GDM1 (cell line): ENCODE results near the gene PAXX.
"Not testable (repeated sequence)": the region's sequence is repeated elsewhere in the genome, so short reads cannot be mapped to it uniquely, and the experiment has no call there.

Experiments used
- DNase-seq: peaks from one replicate; lab custom pipeline; 2025; lab: John Stamatoyannopoulos, UW

PAXX gene

DNA sequence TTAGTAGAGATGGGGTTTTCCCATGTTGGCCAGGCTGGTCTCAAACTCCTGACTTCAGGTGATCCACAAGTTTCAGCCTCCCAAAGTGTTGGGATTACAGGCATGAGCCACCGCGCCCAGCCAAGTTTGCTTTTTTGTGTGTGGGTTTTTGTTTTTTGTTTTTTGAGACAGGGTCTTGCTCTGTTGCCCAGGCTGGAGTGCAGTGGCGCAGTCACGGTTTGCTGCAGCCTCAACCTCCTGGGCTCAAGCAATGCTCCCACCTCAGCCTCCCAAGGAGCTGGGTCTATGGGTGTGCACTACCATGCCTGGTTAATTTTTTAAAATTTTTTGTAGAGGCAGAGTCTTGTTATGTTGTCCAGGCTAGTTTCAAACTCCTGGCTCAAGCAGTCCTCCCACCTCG is 41.3 kb downstream of the PAXX start:
- not testable (repeated sequence) for DNase-seq

DNA sequence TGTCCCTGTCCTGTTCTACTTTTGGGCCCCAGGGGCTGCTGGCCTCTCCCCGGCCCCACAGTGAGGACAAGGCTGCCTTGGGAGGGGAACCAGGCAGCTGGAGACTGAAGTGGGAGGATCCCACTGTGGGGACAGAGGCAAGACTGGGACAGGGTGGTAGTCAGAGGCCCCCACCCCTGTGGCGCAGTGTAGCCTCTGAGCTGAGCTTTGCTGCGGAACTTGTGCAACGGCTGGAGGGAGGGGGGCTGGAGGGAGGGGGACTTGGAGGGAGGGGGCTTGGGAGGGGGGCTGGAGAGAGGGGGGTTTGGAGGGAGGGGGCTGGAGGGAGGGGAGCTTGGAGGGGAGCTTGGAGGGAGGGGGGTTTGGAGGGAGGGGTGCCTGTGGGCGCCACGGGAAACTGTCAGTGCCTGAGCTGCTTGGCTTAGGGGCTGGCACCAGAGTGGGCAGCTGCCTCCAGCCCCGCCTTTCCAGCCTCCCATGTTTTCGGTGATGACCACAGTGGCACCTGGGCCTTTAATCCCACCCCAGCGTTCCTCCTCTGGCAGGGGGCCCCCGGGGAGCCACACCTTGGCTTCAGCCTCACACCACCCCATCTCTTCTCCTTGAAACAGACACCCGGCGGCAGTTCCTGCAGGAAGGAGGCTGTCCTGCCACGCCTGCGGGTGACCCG is 42.0 kb downstream of the PAXX start:
- peak; percentile 76 for DNase-seq

DNA sequence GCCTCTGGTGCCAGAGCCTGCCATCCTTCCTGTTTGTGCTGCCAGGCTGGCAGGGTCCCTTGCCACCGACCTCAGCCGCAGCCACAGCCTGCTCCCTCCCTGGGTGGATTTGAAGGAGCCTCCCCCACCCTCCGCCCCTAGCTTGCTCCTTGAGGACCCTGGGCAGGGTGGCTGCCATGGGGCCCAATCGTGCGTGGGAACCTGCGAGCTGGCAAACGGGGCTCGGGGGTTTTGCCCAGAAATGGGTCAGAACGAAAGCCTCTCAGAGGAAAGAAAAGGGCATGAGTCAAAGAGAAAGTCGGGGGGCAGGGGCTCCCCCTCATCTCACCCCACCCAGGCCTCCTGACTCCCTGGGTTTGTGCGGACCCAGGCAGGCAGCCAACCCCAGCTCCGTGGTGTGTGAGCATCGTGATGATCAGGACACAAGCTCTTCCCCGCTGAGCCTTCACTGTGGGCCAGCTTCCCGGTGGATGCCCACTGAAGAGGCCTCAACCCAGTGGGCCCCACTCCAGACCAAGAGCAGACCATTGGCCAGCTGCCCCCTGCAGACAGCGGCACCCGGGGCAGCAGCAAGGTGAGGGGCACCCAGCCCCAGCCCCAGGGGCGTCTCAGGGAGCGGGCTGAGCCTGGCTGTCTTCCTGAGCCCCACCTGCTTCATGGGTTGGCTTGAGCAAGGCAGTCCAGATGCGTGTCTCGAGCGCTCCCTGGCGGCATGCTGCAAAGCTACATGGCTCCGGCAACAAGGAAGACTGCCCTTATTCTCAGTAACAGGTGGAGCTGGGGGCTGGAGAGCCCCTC is 42.7 kb downstream of the PAXX start:
- peak; percentile 80 for DNase-seq

DNA sequence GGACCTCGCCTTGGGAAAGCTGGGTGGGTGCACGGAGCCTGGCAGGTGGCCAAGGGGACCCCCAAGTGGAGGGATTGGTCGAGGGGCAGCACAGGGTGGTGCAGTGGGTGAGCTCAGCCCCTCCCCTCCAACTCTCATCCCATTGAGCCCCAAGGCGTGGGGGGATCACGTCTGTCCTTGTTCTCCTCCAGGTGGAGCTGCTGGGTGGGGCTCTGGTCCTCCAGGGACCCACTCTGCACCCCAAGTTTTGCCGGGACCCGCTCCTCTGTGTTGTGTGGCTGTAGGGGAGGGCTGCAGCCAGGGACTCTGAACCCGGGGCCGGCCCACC is 43.2 kb downstream of the PAXX start:
- no peak for DNase-seq

DNA sequence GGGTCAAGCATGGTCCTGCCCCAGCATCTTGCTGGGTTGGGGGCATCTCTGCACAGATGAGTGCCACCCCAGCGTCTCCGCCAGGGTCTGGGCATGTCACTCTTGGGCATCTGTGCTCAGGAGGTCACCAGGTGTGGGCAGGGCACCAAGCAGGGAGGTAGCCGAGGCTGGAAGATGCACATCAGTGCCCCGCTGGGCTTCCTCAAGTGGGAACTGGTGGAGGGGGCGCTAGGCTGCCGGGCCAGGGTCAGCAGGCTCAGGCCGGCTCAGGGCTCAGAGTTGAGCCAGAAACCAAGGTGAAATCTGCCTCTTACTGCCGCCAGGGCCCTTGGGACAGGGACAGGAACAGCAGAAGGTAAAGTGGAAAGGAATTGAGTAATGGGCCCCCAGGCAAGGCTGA is 43.7 kb downstream of the PAXX start:
- no peak for DNase-seq

DNA sequence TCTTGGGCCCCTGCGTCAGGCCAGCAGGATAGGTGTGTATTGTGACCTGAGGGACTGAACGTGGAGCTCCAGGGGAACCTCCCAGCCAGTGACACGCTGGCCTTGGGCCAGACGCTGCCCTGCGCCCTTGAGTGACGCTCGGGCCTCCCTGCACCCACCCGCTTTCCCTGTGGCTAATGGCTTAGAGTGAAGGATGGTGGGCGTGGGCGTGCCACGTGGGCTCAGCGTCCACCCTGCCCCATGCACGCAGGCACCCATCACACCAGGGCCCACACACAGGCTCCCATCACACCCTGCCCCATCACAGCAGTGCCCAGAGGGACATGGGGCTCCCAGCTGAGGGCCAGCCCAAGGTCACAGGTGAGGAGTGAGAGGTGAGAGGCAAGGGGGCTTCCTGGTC is 44.8 kb downstream of the PAXX start:
- no peak for DNase-seq

DNA sequence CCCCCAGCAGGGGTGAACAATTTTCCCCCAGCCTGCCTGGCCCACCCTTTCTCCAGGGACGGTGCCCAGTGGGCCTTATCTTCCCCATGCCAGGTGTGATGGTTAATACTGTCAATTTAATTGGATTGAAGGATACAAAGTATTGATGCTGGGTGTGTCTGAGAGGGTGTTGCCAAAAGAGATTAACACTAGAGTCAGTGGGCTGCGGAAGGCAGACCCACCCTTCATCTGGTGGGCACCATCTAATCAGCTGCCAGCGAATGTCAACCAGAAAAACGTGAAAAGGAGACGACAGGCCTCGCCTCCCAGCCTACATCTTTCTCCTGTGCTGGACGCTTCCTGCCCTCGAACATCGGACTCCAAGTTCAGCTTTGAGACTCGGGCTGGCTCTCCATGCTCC is 45.3 kb downstream of the PAXX start:
- DNase-seq: no peak

DNA sequence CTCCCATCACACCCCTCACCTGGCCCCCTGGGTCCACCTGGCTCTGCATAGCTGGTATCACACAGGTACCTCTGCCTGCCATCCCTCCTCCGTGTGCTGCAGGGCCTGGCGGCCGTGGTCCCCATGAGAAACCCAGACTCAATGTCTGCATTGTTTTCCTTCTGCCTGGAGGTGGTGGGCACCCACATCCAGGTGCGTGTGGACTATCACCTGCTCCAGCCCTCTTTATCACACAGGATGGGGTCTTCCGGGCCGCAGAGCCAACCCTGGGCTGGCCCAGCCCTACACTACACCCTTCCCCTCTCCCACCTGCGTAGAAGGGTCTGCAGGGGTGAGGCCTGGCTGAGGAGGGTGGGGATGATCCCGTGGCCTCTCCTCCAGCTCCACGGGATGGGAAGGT is 46.7 kb downstream of the PAXX start:
- no peak for DNase-seq

DNA sequence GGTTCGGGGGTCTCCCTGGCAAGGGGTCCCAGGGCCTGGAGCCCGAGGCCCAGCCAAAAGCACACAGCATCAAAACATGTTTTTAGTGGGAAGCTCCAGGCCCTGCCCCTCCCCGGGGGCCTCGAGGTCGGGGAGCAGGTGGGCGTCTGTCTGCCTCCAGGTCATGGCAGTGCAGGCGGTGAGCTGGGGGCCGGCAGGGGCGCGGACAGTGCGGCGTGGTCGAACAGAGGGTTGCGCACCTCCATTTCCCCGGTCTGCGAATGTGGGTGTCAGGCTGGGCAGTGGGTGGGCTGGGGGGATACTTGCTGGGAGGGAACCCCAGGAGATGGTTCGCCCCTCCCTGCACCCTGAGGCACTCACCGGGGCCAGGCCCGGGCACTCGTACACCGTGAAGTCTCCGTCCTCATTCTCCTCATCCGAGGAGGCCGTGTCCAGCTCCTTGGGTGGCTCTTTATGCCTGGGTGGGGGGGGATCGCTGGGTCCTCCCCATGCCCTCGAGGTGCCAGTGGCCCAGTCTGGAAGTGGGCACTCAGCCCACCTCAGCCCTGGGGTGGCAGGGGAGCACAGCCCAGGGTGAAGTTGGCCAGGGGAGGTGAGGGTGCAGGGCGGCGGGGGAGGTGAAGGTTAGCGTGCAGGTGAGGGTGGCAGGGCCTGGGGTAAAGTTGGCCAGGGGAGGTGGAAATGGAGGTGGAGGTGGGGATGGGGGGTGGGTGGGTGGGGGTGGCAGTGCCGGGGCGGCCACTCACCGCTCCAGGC is 47.6 kb downstream of the PAXX start:
- no peak for DNase-seq

DNA sequence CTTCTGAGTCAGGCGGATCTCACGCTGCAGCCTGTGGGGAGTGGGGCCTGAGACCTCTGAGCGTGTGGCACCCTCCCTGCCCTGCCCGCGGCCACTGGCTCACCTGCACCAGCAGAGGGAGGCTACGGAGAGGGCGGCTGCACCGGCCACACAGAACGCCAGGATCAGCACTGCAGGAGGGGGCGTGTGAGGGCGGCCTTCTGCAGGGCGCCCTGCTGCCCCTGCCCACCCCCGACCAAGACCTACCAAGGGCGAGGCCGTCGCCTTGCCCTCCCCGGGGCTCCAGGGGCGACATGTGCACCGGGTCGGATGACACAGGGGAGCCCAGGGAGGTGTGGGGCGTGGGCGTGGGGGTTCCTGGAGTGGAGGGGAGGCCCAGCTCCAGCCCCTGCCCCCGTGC is 48.3 kb downstream of the PAXX start:
- DNase-seq: no peak

DNA sequence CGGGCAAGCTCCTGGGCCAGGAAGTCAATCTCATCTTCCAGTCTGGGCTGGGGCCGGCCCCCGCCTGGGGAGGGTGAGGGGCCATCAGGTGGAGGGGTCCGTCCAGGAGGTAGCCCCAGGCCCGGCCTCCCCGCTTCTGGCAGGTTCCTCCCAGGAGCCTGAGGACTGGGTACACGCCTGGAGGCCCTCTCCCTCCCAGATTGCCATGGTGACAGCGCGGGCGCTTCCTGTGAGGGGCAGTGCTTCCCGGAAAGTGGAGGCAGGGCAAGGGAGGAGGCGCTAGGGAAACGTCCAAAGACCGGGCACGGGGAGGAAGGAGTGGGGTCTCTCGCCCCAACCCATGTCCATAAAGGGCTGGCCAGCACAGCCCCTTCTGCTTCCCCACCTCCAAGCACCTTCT is 48.9 kb downstream of the PAXX start:
- no peak for DNase-seq

DNA sequence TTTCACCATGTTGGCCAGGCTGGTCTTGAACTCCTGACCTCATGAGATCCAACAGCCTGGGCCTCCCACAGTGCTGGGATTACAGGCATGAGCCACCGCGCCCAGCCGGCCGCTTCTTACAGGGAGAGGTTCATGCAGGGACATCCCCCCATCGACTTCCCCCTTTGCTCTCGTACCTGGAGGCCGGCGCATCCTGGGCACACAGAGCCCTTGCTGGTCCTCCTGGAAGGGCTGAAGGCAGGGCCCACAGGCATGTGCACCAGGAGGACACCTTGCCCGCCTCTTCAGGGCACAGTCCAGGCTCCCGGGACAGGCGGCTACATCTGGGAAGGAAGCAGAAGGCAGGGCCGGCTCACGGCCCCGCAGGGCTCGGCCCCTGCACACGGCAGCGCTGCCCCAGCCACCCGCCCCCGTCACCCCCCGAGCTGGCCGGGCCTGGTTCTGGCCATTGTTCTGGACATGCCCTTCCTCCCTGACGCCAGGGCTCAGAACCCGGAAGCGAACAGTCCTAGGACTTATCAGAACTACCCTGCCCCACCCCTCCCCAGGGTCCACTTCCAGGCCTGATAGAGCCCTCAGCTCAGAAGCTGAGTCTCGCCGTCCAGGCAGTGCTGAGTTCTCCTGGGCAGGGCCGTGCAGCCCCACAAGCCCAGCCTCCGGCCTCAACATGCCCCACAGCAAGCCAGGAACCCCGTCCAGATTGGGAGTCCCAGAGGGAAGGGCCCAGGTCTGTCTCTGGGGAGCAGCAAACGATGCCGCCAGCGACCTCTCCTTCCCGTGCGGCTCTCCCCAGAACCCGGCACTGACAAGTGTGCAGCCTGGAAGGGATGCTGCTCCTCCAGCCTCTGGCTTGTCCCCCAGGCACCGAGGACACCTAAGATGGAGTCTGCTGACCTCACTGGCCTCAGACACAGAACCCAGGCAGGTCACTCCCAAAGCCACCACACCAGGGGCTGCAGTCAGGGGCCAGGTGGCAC is 50.8 kb downstream of the PAXX start:
- no peak for DNase-seq
